ENCODE data around the gene SPATS2L. TPM values are rescaled to one million over a fixed set of nuclear protein-coding genes. Genes with fewer than 3 reads are reported as not detected.
"Not testable (repeated sequence)": the region's sequence is repeated elsewhere in the genome, so short reads cannot be mapped to it uniquely, and the experiment has no call there.

The SPATS2L gene
- total and polyA plus RNA-seq, 12 donors, result 16.7 to 68.8 (median 43.6) TPM

GRCh38 chr2:200341376-200341775 is 34.9 kb downstream of the SPATS2L start:
- intact Hi-C loops (cut with DNase I), result no loop called here
- TF ChIP-seq CTCF (IDR thresholded peaks at IDR 0.05) (no peak), POLR2A (IDR thresholded peaks at IDR 0.05) (no peak)
- Histone ChIP-seq H3K27me3 (no peaks in the 10 kb centered on the region), H3K9me3 (replicated peaks in 1 of 3) (no peaks in the 10 kb centered on the region), H3K4me3 (no peak overlapping the region), H3K27ac (peak overlapping the region in 2 of 5 donors; percentile 64 to 69), H3K36me3 (replicated peaks in 1 of 2) (no peaks in the 10 kb centered on the region), H3K4me1 (replicated peaks in 1 of 2) (peaks cover 35 to 61% of the 10 kb centered on the region in 2 donors)
- DNase-seq, result no peak
- 83 to 94% (median 91%) methylated on average over 1 of the region's 1 CpG for WGBS, 4 donors

- Histone ChIP-seq H3K9me3 (replicated peaks in 1 of 3) (no peaks in the 10 kb centered on the region), H3K27me3 (no peaks in the 10 kb centered on the region), H3K27ac (no peak overlapping the region), H3K36me3 (replicated peaks in 1 of 2) (no peaks in the 10 kb centered on the region), H3K4me1 (replicated peaks in 1 of 2) (peaks cover 35 to 52% of the 10 kb centered on the region in 2 donors), H3K4me3 (no peak overlapping the region)
- 79 to 100% (median 89%) methylated on average over 2 of the region's 2 CpGs for WGBS, 4 donors
- no peak for DNase-seq
- intact Hi-C loops (cut with DNase I), result no loop called here
- TF ChIP-seq CTCF (IDR thresholded peaks at IDR 0.05) (no peak), POLR2A (IDR thresholded peaks at IDR 0.05) (no peak)
Observed at GRCh38 chr2:200342235-200342634, 35.7 kb downstream of the SPATS2L start.

- TF ChIP-seq POLR2A (IDR thresholded peaks at IDR 0.05), result no peak
- no peak for TF ChIP-seq CTCF (IDR thresholded peaks at IDR 0.05)
- H3K27me3 ChIP-seq, result no peaks in the 10 kb centered on the region
- no peaks in the 10 kb centered on the region for H3K36me3 ChIP-seq (replicated peaks in 1 of 2)
- DNase-seq, result no peak
- H3K9me3 ChIP-seq (replicated peaks in 1 of 3), result no peaks in the 10 kb centered on the region
- no peak overlapping the region for H3K4me3 ChIP-seq
- 85 to 100% (median 94%) methylated on average over 1 of the region's 1 CpG for WGBS, 4 donors
- H3K4me1 ChIP-seq (replicated peaks in 1 of 2), result peaks cover 34 to 48% of the 10 kb centered on the region in 2 donors
- H3K27ac ChIP-seq, result no peak overlapping the region
- intact Hi-C loops (cut with DNase I), result no loop called here
Observed at GRCh38 chr2:200342654-200343053, 36.2 kb downstream of the SPATS2L start.

- H3K36me3 ChIP-seq (replicated peaks in 1 of 2); H3K27ac ChIP-seq; H3K27me3 ChIP-seq; intact Hi-C loops (cut with DNase I); H3K9me3 ChIP-seq (replicated peaks in 1 of 3); DNase-seq; H3K4me3 ChIP-seq: not testable (repeated sequence)
- 95 to 100% (median 96%) methylated on average over 1 of the region's 1 CpG for WGBS, 4 donors
- peaks cover 20 to 32% of the 10 kb centered on the region in 2 donors for H3K4me1 ChIP-seq (replicated peaks in 1 of 2)
Observed at GRCh38 chr2:200344202-200344601, 37.7 kb downstream of the SPATS2L start.

- Histone ChIP-seq H3K9me3 (replicated peaks in 1 of 3) (no peaks in the 10 kb centered on the region), H3K27me3 (no peaks in the 10 kb centered on the region), H3K4me3 (no peak overlapping the region), H3K36me3 (replicated peaks in 1 of 2) (no peaks in the 10 kb centered on the region), H3K4me1 (replicated peaks in 1 of 2) (peaks cover 7 to 15% of the 10 kb centered on the region in 2 donors), H3K27ac (no peak overlapping the region)
- 77 to 90% (median 82%) methylated on average over 1 of the region's 1 CpG for WGBS, 4 donors
- intact Hi-C loops (cut with DNase I), result no loop called here
- no peak for DNase-seq
- no peak for TF ChIP-seq POLR2A (IDR thresholded peaks at IDR 0.05)
- no peak for TF ChIP-seq CTCF (IDR thresholded peaks at IDR 0.05)
Observed at GRCh38 chr2:200345975-200346374, 39.5 kb downstream of the SPATS2L start.

Measured in adrenal gland (tissue), 12 donors.